Left renal pelvis (tissue), 4 donors: ENCODE data around the gene MRPS16. TPM values are rescaled to one million over a fixed set of nuclear protein-coding genes. Genes with fewer than 3 reads are reported as not detected.

Source experiments
- DNase-seq, 4 donors: peaks; one replicate each; pipeline ENCODE4 v3.0.0-alpha.2; 2013; ENCODE audit warnings: low read depth in 4 of 4, low spot score in 3 of 4
- polyA plus RNA-seq, 4 donors: library from polyadenylated mRNA; unstranded; fragments of 120-200 nt; gene quantifications; one replicate each; pipeline ENCODE4 v1.2.1, GENCODE V29; 2013; ENCODE audit not compliant: insufficient read length in 4 of 4

Gene MRPS16
- polyA plus RNA-seq, 4 donors, result 60.8 to 93.7 (median 76.2) TPM

- no peak for DNase-seq
Observed at GRCh38 chr10:73244866-73245477, 7.5 kb downstream of the MRPS16 start.

- DNase-seq, result no peak
Observed at GRCh38 chr10:73239908-73240307, 12.5 kb downstream of the MRPS16 start.

GRCh38 chr10:73238990-73239566 is 13.4 kb downstream of the MRPS16 start:
- no peak for DNase-seq

- no peak for DNase-seq
Observed at GRCh38 chr10:73234695-73235094, 17.7 kb downstream of the MRPS16 start.

GRCh38 chr10:73233883-73234282 is 18.6 kb downstream of the MRPS16 start:
- no peak for DNase-seq

- no peak for DNase-seq
Observed at GRCh38 chr10:73232887-73233286, 19.6 kb downstream of the MRPS16 start.

- no peak for DNase-seq
Observed at GRCh38 chr10:73229567-73229966, 22.9 kb downstream of the MRPS16 start.

GRCh38 chr10:73228247-73228646 is 24.2 kb downstream of the MRPS16 start:
- no peak for DNase-seq

- DNase-seq, result no peak
Observed at GRCh38 chr10:73226663-73227062, 25.8 kb downstream of the MRPS16 start.

- DNase-seq, result no peak
Observed at GRCh38 chr10:73225518-73225917, 26.9 kb downstream of the MRPS16 start.

GRCh38 chr10:73220989-73221388 is 31.5 kb downstream of the MRPS16 start:
- no peak for DNase-seq

- no peak for DNase-seq
Observed at GRCh38 chr10:73219384-73219783, 33.1 kb downstream of the MRPS16 start.

- no peak for DNase-seq
Observed at GRCh38 chr10:73218431-73219191, 33.8 kb downstream of the MRPS16 start.

GRCh38 chr10:73217628-73218027 is 34.8 kb downstream of the MRPS16 start:
- DNase-seq, result no peak

GRCh38 chr10:73215749-73216148 is 36.7 kb downstream of the MRPS16 start:
- no peak for DNase-seq

- DNase-seq, result no peak
Observed at GRCh38 chr10:73211106-73211811, 41.2 kb downstream of the MRPS16 start.

- no peak for DNase-seq
Observed at GRCh38 chr10:73210395-73211105, 41.9 kb downstream of the MRPS16 start.

- DNase-seq, result peak in 1 of 4 donors; percentile 2
Observed at GRCh38 chr10:73209705-73210104, 42.7 kb downstream of the MRPS16 start.

GRCh38 chr10:73207883-73208282 is 44.6 kb downstream of the MRPS16 start:
- DNase-seq, result no peak

- no peak for DNase-seq
Observed at GRCh38 chr10:73206385-73206784, 46.1 kb downstream of the MRPS16 start.

GRCh38 chr10:73205890-73206289 is 46.6 kb downstream of the MRPS16 start:
- DNase-seq, result no peak
